Measurements from ENCODE around the gene KCND3. TPM values are rescaled to one million over a fixed set of nuclear protein-coding genes. Genes with fewer than 3 reads are reported as not detected.

Gene KCND3
- total RNA-seq (2022; extraction: Qiagen RNA extraction): 0.01 to 0.02 TPM in 2 of 5 replicates, not detected in the others

GRCh38 chr1:111989531-111990025 is at the start of gene KCND3:
Gene KCND3, minus strand, starts transcription at chr1:111989668.

GRCh38 chr1:111755331-111756123 is 233.9 kb downstream of the KCND3 start, which contains the start of gene DDX20:
Gene DDX20, plus strand, starts transcription at chr1:111755901. Its CDS starts 24 bp downstream, at chr1:111755925.

GRCh38 chr1:111739194-111739924 is 250.1 kb downstream of the KCND3 start, which contains the start of gene INKA2:
Gene INKA2, minus strand, starts transcription at chr1:111739395. Its CDS starts 153 bp downstream, at chr1:111739242.

Other genes starting within 250 kb of the KCND3 start
- 8.7 to 9.9 TPM (median 9.0 TPM) in 5 replicates for gene DDX20, start 233.8 kb downstream of the KCND3 start, total RNA-seq (2022; extraction: Qiagen RNA extraction)

All from A549 treated with Mapracorat at 1 μM for 4 hours (cell line).